Lower lobe of right lung (tissue), 2 donors: ENCODE data around the gene UBE2M. TPM values are rescaled to one million over a fixed set of nuclear protein-coding genes. Genes with fewer than 3 reads are reported as not detected.
A peak's percentile ranks its signal among the peaks of the same experiment; 100 is the strongest.

ENCODE experiments used
- ATAC-seq, 2 donors: fragments of 200-7000 bp; cut with Tn5 transposase; one replicate each; pipeline ENCODE4 v1.9.1; 2020 to 2022; ENCODE audit warnings: mild to moderate bottlenecking in 2 of 2, moderate library complexity in 2 of 2
- DNase-seq: peaks from one replicate; pipeline ENCODE4 v3.0.0-alpha.2; 2020
- H3K27ac ChIP-seq: fragments of 200-600 bp; one replicate; pipeline ENCODE4 v1.8.0; 2022
- H3K27me3 ChIP-seq: fragments of 200-600 bp; one replicate; pipeline ENCODE4 v1.8.0; 2022; ENCODE audit warnings: low read depth
- H3K36me3 ChIP-seq: fragments of 200-600 bp; one replicate; pipeline ENCODE4 v1.8.0; 2022; ENCODE audit warnings: mild to moderate bottlenecking
- H3K4me1 ChIP-seq: fragments of 200-600 bp; one replicate; pipeline ENCODE4 v1.8.0; 2022
- H3K4me3 ChIP-seq: fragments of 200-600 bp; one replicate; pipeline ENCODE4 v1.8.0; 2022; ENCODE audit warnings: mild to moderate bottlenecking
- H3K9me3 ChIP-seq: fragments of 200-600 bp; one replicate; pipeline ENCODE4 v1.8.0; 2022
- CTCF ChIP-seq: fragments of 200-600 bp; IDR thresholded peaks from one replicate; pipeline ENCODE4 v1.8.0; 2022; ENCODE audit warnings: antibody characterized with exemption, mild to moderate bottlenecking
- intact Hi-C: fragments of 100-400 bp; cut with DNase I; formaldehyde crosslinking; loops from one replicate; pipeline ENCODE4 v1.11.0; 2022
- total RNA-seq: library from RNA; stranded (reverse); fragmentation: NEBNext Ultra II Directional; extraction: Animal tissue kit (Norgen Biotek cat#: 25700); gene quantifications from one replicate; pipeline ENCODE4 v1.2.1, GENCODE V29; 2021
- donor health status: DM: no; HTN: yes; CAD: no; lungs with severe emphysema.

UBE2M gene
- total RNA-seq, 1 donor from 2014 or later, result 50.4 TPM

GRCh38 chr19:58572026-58572817 is 13.8 kb upstream of the UBE2M start:
- intact Hi-C loops, result no loop called here
- no peak for TF ChIP-seq CTCF
- ATAC-seq, result no peak
- peaks cover 30% of the 10 kb centered on the region for H3K36me3 ChIP-seq
- no peaks in the 10 kb centered on the region for H3K27me3 ChIP-seq
- H3K9me3 ChIP-seq, result no peaks in the 10 kb centered on the region
- H3K27ac ChIP-seq, result peak overlapping the region; percentile 97
- no peak for DNase-seq
- H3K4me3 ChIP-seq, result peak overlapping the region; percentile 72
- peaks cover 26% of the 10 kb centered on the region for H3K4me1 ChIP-seq

- ATAC-seq (no peak), DNase-seq (no peak)
- Histone ChIP-seq H3K9me3 (no peaks in the 10 kb centered on the region), H3K27ac (no peak overlapping the region), H3K4me3 (no peak overlapping the region), H3K4me1 (peaks cover 22% of the 10 kb centered on the region), H3K27me3 (no peaks in the 10 kb centered on the region), H3K36me3 (peaks cover 37% of the 10 kb centered on the region)
- intact Hi-C loops, result no loop called here
- no peak for TF ChIP-seq CTCF
Measured at GRCh38 chr19:58571575-58571947, 13.2 kb upstream of the UBE2M start.

GRCh38 chr19:58570770-58571574 is 12.6 kb upstream of the UBE2M start:
- no peaks in the 10 kb centered on the region for H3K9me3 ChIP-seq
- no peaks in the 10 kb centered on the region for H3K27me3 ChIP-seq
- H3K27ac ChIP-seq, result no peak overlapping the region
- ATAC-seq (no peak), DNase-seq (no peak)
- no peak overlapping the region for H3K4me3 ChIP-seq
- intact Hi-C loops, result no loop called here
- H3K36me3 ChIP-seq, result peaks cover 39% of the 10 kb centered on the region
- peaks cover 20% of the 10 kb centered on the region for H3K4me1 ChIP-seq
- TF ChIP-seq CTCF, result no peak

GRCh38 chr19:58569943-58570670 is 11.7 kb upstream of the UBE2M start:
- H3K27me3 ChIP-seq, result no peaks in the 10 kb centered on the region
- no peak overlapping the region for H3K27ac ChIP-seq
- peaks cover 20% of the 10 kb centered on the region for H3K4me1 ChIP-seq
- no peak for TF ChIP-seq CTCF
- peaks cover 39% of the 10 kb centered on the region for H3K36me3 ChIP-seq
- no peak overlapping the region for H3K4me3 ChIP-seq
- no peaks in the 10 kb centered on the region for H3K9me3 ChIP-seq
- DNase-seq (no peak), ATAC-seq (no peak)
- intact Hi-C loops, result no loop called here

- Histone ChIP-seq H3K27ac (no peak overlapping the region), H3K27me3 (no peaks in the 10 kb centered on the region), H3K36me3 (peaks cover 39% of the 10 kb centered on the region), H3K4me3 (no peak overlapping the region), H3K4me1 (peaks cover 16% of the 10 kb centered on the region), H3K9me3 (no peaks in the 10 kb centered on the region)
- DNase-seq, result no peak
- intact Hi-C loops, result no loop called here
- no peak for ATAC-seq
- no peak for TF ChIP-seq CTCF
Measured at GRCh38 chr19:58569191-58569942, 11.0 kb upstream of the UBE2M start.
